ENCODE results near the gene EID3. TPM values are rescaled to one million over a fixed set of nuclear protein-coding genes. Genes with fewer than 3 reads are reported as not detected.

Gene EID3
- polyA plus RNA-seq, 2 of the 4 experiments (the other 2 are of a cell fraction): 6.8 to 12.2 TPM

GRCh38 chr12:104286516-104287482 is 16.7 kb upstream of the EID3 start:
- peak overlapping the region; percentile 68 for H3K4me3 ChIP-seq
- H3K27ac ChIP-seq: peak overlapping the region; percentile 94 to 98
- peak; percentile 83 to 99 for DNase-seq (ENCODE audit: low read depth in 1 of 2, low spot score in 1 of 2)
- H3K9me3 ChIP-seq: no peaks in the 10 kb centered on the region
- peak; percentile 28 for FAIRE-seq
- H3K4me2 ChIP-seq: peak overlapping the region; percentile 97
- 1% methylated on average over 25 of the region's 40 CpGs for WGBS (ENCODE audit: missing lambda C conversion rate)
- POLR2A ChIA-PET: interaction anchor here (0.8 to 8.6 kb wide), 16 partner anchors 8 to 222 kb away, joined by 3 to 190 read pairs (median 7); partner anchors contain the start of genes EID3, HCFC2, NFYB and TXNRD1
- peak; percentile 63 to 76 for ATAC-seq
- CTCF ChIA-PET: interaction anchor here (0.9 to 13.7 kb wide), 8 partner anchors 9 to 178 kb away, joined by 3 to 155 read pairs (median 4); partner anchors contain the start of genes EID3 and TXNRD1
- H3K4me1 ChIP-seq: peaks cover 42% of the 10 kb centered on the region
- TF ChIP-seq ATOH8 (CRISPR knock-in tag; IDR thresholded peaks at IDR 0.05; ENCODE audit: low read depth) (no peak), BHLHE40 (IDR thresholded peaks at IDR 0.05; ENCODE audit: low read depth, low read length) (peak; percentile 68; the same call in 1 of the 2 replicates), KDM5A (IDR thresholded peaks at IDR 0.05) (no peak), KDM1A (IDR thresholded peaks at IDR 0.05; ENCODE audit: low read depth) (no peak), FOSL2 (IDR thresholded peaks at IDR 0.05) (peak; percentile 77), FOSL2 (CRISPR knock-in tag; IDR thresholded peaks at IDR 0.05) (no peak; the same call in 1 of the 2 replicates), MAX (IDR thresholded peaks at IDR 0.05) (peak; percentile 91), POLR2AphosphoS2 (conservative IDR thresholded peaks at IDR 0.05; ENCODE audit: low read length) (0 out of 2 replicates have a peak, but pooled peaks have one; percentile 51), FOXS1 (CRISPR knock-in tag; IDR thresholded peaks at IDR 0.05) (no peak; the same call in 1 of the 2 replicates), EHF (CRISPR knock-in tag; IDR thresholded peaks at IDR 0.05) (0 out of 2 replicates have a peak, but pooled peaks have one; percentile 33), REST (IDR thresholded peaks at IDR 0.05) (no peak), FOSB (CRISPR knock-in tag; IDR thresholded peaks at IDR 0.05) (no peak; the same call in 1 of the 2 replicates), RAD21 (conservative IDR thresholded peaks at IDR 0.05 in 1 of 2, IDR thresholded peaks at IDR 0.05 in 1 of 2) (peak; percentile 2 to 8; a peak in 1 of 5 replicates), HEYL (CRISPR knock-in tag; IDR thresholded peaks at IDR 0.05) (peak; percentile 71; the same call in 1 of the 2 replicates), HDAC2 (IDR thresholded peaks at IDR 0.05) (no peak), GATA3 (IDR thresholded peaks at IDR 0.05; ENCODE audit: borderline replicate concordance) (peak; percentile 92), HOXB5 (CRISPR knock-in tag; IDR thresholded peaks at IDR 0.05) (no peak; the same call in 1 of the 2 replicates), TP53 (CRISPR knock-in tag; IDR thresholded peaks at IDR 0.05) (0 out of 2 replicates have a peak, but pooled peaks have one; percentile 31), CBX8 (IDR thresholded peaks at IDR 0.05) (no peak), BCL3 (IDR thresholded peaks at IDR 0.05) (peak; percentile 88; the same call in 2 of the 3 replicates), MAFK (IDR thresholded peaks at IDR 0.05; ENCODE audit: partially characterized antibody) (peak; percentile 100), CHD2 (IDR thresholded peaks at IDR 0.05; ENCODE audit: low read length, partially characterized antibody) (peak; percentile 40), HOXB13 (CRISPR knock-in tag; IDR thresholded peaks at IDR 0.05; ENCODE audit: low read depth) (0 out of 2 replicates have a peak, but pooled peaks have one; percentile 44), MAZ (IDR thresholded peaks at IDR 0.05; ENCODE audit: borderline replicate concordance, low read depth, low read length) (peak; percentile 41; the same call in 1 of the 2 replicates), EHMT2 (IDR thresholded peaks at IDR 0.05; ENCODE audit: low read depth) (no peak), SREBF2 (IDR thresholded peaks at IDR 0.05) (no peak), ELK1 (IDR thresholded peaks at IDR 0.05; ENCODE audit: low read depth, low read length) (no peak), NFE2L2 (conservative IDR thresholded peaks at IDR 0.05; ENCODE audit: low read length) (peak; percentile 100), RCOR1 (IDR thresholded peaks at IDR 0.05; ENCODE audit: low read depth, low read length) (no peak), ZSCAN20 (CRISPR knock-in tag; IDR thresholded peaks at IDR 0.05) (no peak), ZNF302 (CRISPR knock-in tag; IDR thresholded peaks at IDR 0.05) (peak; percentile 32), EP300 (IDR thresholded peaks at IDR 0.05) (peak; percentile 51 to 88; a peak in 4 of 5 replicates), PHF8 (IDR thresholded peaks at IDR 0.05; ENCODE audit: borderline replicate concordance, low read depth) (peak; percentile 69; the same call in 1 of the 2 replicates)
